DND-41 (cell line): Measurements from ENCODE around the gene KHDC4.

Source experiments
- CTCF ChIP-seq: IDR thresholded peaks from 2 replicates; pipeline ENCODE4 v1.5.1; 2012; ENCODE audit warnings: borderline replicate concordance, low read length, moderate library complexity, mild to moderate bottlenecking; ENCODE audit not compliant: poor library complexity, severe bottlenecking; ENCODE audit errors: extremely low read depth
- EZH2 ChIP-seq: IDR thresholded peaks from 3 replicates; pipeline ENCODE4 v1.6.1; 2012; ENCODE audit warnings: borderline replicate concordance, low read depth, mild to moderate bottlenecking, moderate library complexity, low read length, inconsistent platforms; ENCODE audit not compliant: severe bottlenecking

- TF ChIP-seq EZH2 (no peak), CTCF (no peak)
Observed at GRCh38 chr1:155940993-155941844, 7.0 kb upstream of the KHDC4 start, which contains the start of gene RXFP4.
